Activated naive CD4-positive, alpha-beta T cell treated with anti-CD3 and anti-CD28 coated beads for 36 hours (primary cell): ENCODE measurements around the gene CDH13. TPM values are rescaled to one million over a fixed set of nuclear protein-coding genes. Genes with fewer than 3 reads are reported as not detected.

ENCODE experiments used
- CTCF ChIA-PET: fragments of 350-600 bp; sonication (Branson Sonifier 250); formaldehyde crosslinking; loops from one replicate; lab custom pipeline; 2021; ENCODE audit warnings: antibody characterized with exemption; lab: Charles Lee
- DNase-seq: peaks from one replicate; pipeline ENCODE4 v3.0.0-alpha.2; 2020
- H3K27ac Mint-ChIP-seq: one replicate; pipeline ENCODE4 v1.8.0; 2021; ENCODE audit warnings: mild to moderate bottlenecking, mixed read lengths
- H3K27me3 Mint-ChIP-seq: one replicate; pipeline ENCODE4 v1.8.0; 2021; ENCODE audit warnings: low read depth, mixed read lengths
- H3K36me3 Mint-ChIP-seq: one replicate; pipeline ENCODE4 v1.8.0; 2021; ENCODE audit warnings: low read depth, mixed read lengths
- H3K4me1 Mint-ChIP-seq: one replicate; pipeline ENCODE4 v1.8.0; 2021; ENCODE audit warnings: low read depth, mixed read lengths
- H3K4me3 Mint-ChIP-seq: one replicate; pipeline ENCODE4 v1.8.0; 2021; ENCODE audit warnings: mild to moderate bottlenecking, moderate library complexity, mixed read lengths
- H3K9me3 Mint-ChIP-seq: one replicate; pipeline ENCODE4 v1.8.0; 2021; ENCODE audit warnings: mixed read lengths
- intact Hi-C: fragments of 100-400 bp; cut with micrococcal nuclease; formaldehyde crosslinking; loops from one replicate; pipeline ENCODE4 v1.15.1; 2023
- total RNA-seq, 2 experiments: library from RNA; stranded (reverse); gene quantifications; one replicate each; pipeline ENCODE4 v1.2.3, GENCODE V29; 2021

The CDH13 gene
- total RNA-seq, 2 experiments from 2014 or later: not detected

- H3K4me3 Mint-ChIP-seq: no peak overlapping the region
- H3K27ac Mint-ChIP-seq: no peak overlapping the region
- H3K27me3 Mint-ChIP-seq: no peaks in the 10 kb centered on the region
- H3K36me3 Mint-ChIP-seq: no peaks in the 10 kb centered on the region
- DNase-seq: no peak
- intact Hi-C loops: no loop called here
- H3K4me1 Mint-ChIP-seq: no peaks in the 10 kb centered on the region
- CTCF ChIA-PET: no interaction called here
- peaks cover 8% of the 10 kb centered on the region for H3K9me3 Mint-ChIP-seq
These were observed 950.4 kb downstream of the CDH13 start for GRCh38 chr16:83577078-83577745.

GRCh38 chr16:83578171-83578570 is 951.4 kb downstream of the CDH13 start:
- intact Hi-C loops: no loop called here
- H3K9me3 Mint-ChIP-seq: peaks cover 8% of the 10 kb centered on the region
- no peaks in the 10 kb centered on the region for H3K27me3 Mint-ChIP-seq
- H3K36me3 Mint-ChIP-seq: no peaks in the 10 kb centered on the region
- H3K4me3 Mint-ChIP-seq: no peak overlapping the region
- no peak overlapping the region for H3K27ac Mint-ChIP-seq
- no peak for DNase-seq
- H3K4me1 Mint-ChIP-seq: no peaks in the 10 kb centered on the region
- CTCF ChIA-PET: no interaction called here

GRCh38 chr16:83579027-83579426 is 952.3 kb downstream of the CDH13 start:
- Mint-ChIP-seq H3K27ac (no peak overlapping the region), H3K9me3 (peaks cover 8% of the 10 kb centered on the region), H3K36me3 (no peaks in the 10 kb centered on the region), H3K4me1 (no peaks in the 10 kb centered on the region), H3K4me3 (no peak overlapping the region), H3K27me3 (no peaks in the 10 kb centered on the region)
- CTCF ChIA-PET: no interaction called here
- no peak for DNase-seq
- intact Hi-C loops: no loop called here

- Mint-ChIP-seq H3K4me1 (no peaks in the 10 kb centered on the region), H3K9me3 (peaks cover 8% of the 10 kb centered on the region), H3K27ac (no peak overlapping the region), H3K27me3 (no peaks in the 10 kb centered on the region), H3K36me3 (no peaks in the 10 kb centered on the region), H3K4me3 (no peak overlapping the region)
- intact Hi-C loops: no loop called here
- no peak for DNase-seq
- CTCF ChIA-PET: no interaction called here
These were observed 952.7 kb downstream of the CDH13 start for GRCh38 chr16:83579436-83579835.

GRCh38 chr16:83581082-83581481 is 954.3 kb downstream of the CDH13 start:
- no peak overlapping the region for H3K4me3 Mint-ChIP-seq
- CTCF ChIA-PET: no interaction called here
- intact Hi-C loops: no loop called here
- H3K36me3 Mint-ChIP-seq: no peaks in the 10 kb centered on the region
- DNase-seq: no peak
- no peaks in the 10 kb centered on the region for H3K4me1 Mint-ChIP-seq
- no peaks in the 10 kb centered on the region for H3K27me3 Mint-ChIP-seq
- no peak overlapping the region for H3K27ac Mint-ChIP-seq
- peaks cover 6% of the 10 kb centered on the region for H3K9me3 Mint-ChIP-seq

GRCh38 chr16:83581994-83582747 is 955.4 kb downstream of the CDH13 start:
- CTCF ChIA-PET: interaction anchor here (1.1 kb wide), 1 partner anchor 52 kb away, joined by 3 read pairs; no protein-coding TSS in a partner anchor
- Mint-ChIP-seq H3K4me1 (no peaks in the 10 kb centered on the region), H3K4me3 (no peak overlapping the region), H3K27me3 (no peaks in the 10 kb centered on the region), H3K36me3 (no peaks in the 10 kb centered on the region), H3K9me3 (no peaks in the 10 kb centered on the region), H3K27ac (no peak overlapping the region)
- DNase-seq: no peak
- intact Hi-C loops: no loop called here

GRCh38 chr16:83586036-83586435 is 959.3 kb downstream of the CDH13 start:
- Mint-ChIP-seq H3K27ac (no peak overlapping the region), H3K4me1 (no peaks in the 10 kb centered on the region)
- CTCF ChIA-PET: no interaction called here

GRCh38 chr16:83586461-83587200 is 959.9 kb downstream of the CDH13 start:
- no peak for DNase-seq
- intact Hi-C loops: no loop called here
- Mint-ChIP-seq H3K27me3 (no peaks in the 10 kb centered on the region), H3K9me3 (no peaks in the 10 kb centered on the region), H3K36me3 (no peaks in the 10 kb centered on the region), H3K4me3 (no peak overlapping the region), H3K4me1 (no peaks in the 10 kb centered on the region), H3K27ac (no peak overlapping the region)
- CTCF ChIA-PET: no interaction called here

More at GRCh38 chr16:83586036-83586435, 959.3 kb downstream of the CDH13 start:
- no peaks in the 10 kb centered on the region for H3K27me3 Mint-ChIP-seq
- no peak for DNase-seq
- H3K36me3 Mint-ChIP-seq: no peaks in the 10 kb centered on the region
- H3K4me3 Mint-ChIP-seq: no peak overlapping the region
- intact Hi-C loops: no loop called here
- H3K9me3 Mint-ChIP-seq: no peaks in the 10 kb centered on the region

- Mint-ChIP-seq H3K27me3 (no peaks in the 10 kb centered on the region), H3K9me3 (no peaks in the 10 kb centered on the region), H3K4me1 (no peaks in the 10 kb centered on the region), H3K36me3 (no peaks in the 10 kb centered on the region), H3K4me3 (no peak overlapping the region), H3K27ac (no peak overlapping the region)
- CTCF ChIA-PET: no interaction called here
- intact Hi-C loops: no loop called here
- DNase-seq: no peak
These were observed 960.4 kb downstream of the CDH13 start for GRCh38 chr16:83587201-83587600.

- Mint-ChIP-seq H3K4me1 (no peaks in the 10 kb centered on the region), H3K9me3 (no peaks in the 10 kb centered on the region), H3K27ac (no peak overlapping the region), H3K4me3 (no peak overlapping the region), H3K27me3 (no peaks in the 10 kb centered on the region), H3K36me3 (no peaks in the 10 kb centered on the region)
- CTCF ChIA-PET: no interaction called here
- intact Hi-C loops: no loop called here
- DNase-seq: no peak
These were observed 961.3 kb downstream of the CDH13 start for GRCh38 chr16:83588070-83588469.

- intact Hi-C loops: no loop called here
- H3K9me3 Mint-ChIP-seq: no peaks in the 10 kb centered on the region
- no peaks in the 10 kb centered on the region for H3K36me3 Mint-ChIP-seq
- no peak overlapping the region for H3K27ac Mint-ChIP-seq
- CTCF ChIA-PET: no interaction called here
- H3K27me3 Mint-ChIP-seq: no peaks in the 10 kb centered on the region
- no peak overlapping the region for H3K4me3 Mint-ChIP-seq
- H3K4me1 Mint-ChIP-seq: no peaks in the 10 kb centered on the region
- no peak for DNase-seq
These were observed 962.8 kb downstream of the CDH13 start for GRCh38 chr16:83589576-83589975.

GRCh38 chr16:83592778-83593177 is 966.0 kb downstream of the CDH13 start:
- peaks cover 4% of the 10 kb centered on the region for H3K27me3 Mint-ChIP-seq
- intact Hi-C loops: no loop called here
- no peaks in the 10 kb centered on the region for H3K4me1 Mint-ChIP-seq
- CTCF ChIA-PET: no interaction called here
- H3K27ac Mint-ChIP-seq: no peak overlapping the region
- H3K9me3 Mint-ChIP-seq: no peaks in the 10 kb centered on the region
- H3K4me3 Mint-ChIP-seq: no peak overlapping the region
- H3K36me3 Mint-ChIP-seq: no peaks in the 10 kb centered on the region
- no peak for DNase-seq
